Measurements from ENCODE around the gene ISM1. TPM values are rescaled to one million over a fixed set of nuclear protein-coding genes. Genes with fewer than 3 reads are reported as not detected.

ISM1 gene
- total RNA-seq (2014; rRNA removed; shearing (Covaris generic); ENCODE audit: low replicate concordance): not detected in 2 replicates

- Histone ChIP-seq H3K4me2 (ENCODE audit: low read depth, low read length, poor library complexity, severe bottlenecking) (no peak within 1 kb of the TSS), H3K9me2 (replicated peaks; ENCODE audit: insufficient read depth, low read length) (no peaks in the 10 kb centered on the region), H2AFZ (ENCODE audit: low read length) (no peak within 1 kb of the TSS), H3K4me3 (ENCODE audit: low read length) (no peak within 1 kb of the TSS), H3K27me3 (ENCODE audit: low read length) (no peaks in the 10 kb centered on the region), H3K4me1 (ENCODE audit: low read length) (no peaks in the 10 kb centered on the region), H4K20me1 (ENCODE audit: insufficient read depth, low read depth, low read length) (no peaks in the 10 kb centered on the region), H3K27ac (ENCODE audit: low read length) (no peak within 1 kb of the TSS), H3K9me3 (ENCODE audit: low read length) (no peaks in the 10 kb centered on the region; the same call in 1 of the 2 replicates), H3K79me2 (ENCODE audit: low read length) (no peaks in the 10 kb centered on the region), H3K9ac (ENCODE audit: low read length) (no peak within 1 kb of the TSS), H3K36me3 (ENCODE audit: insufficient read depth, low read length) (no peaks in the 10 kb centered on the region)
- no peak for DNase-seq
These were observed at the start of gene ISM1 for GRCh38 chr20:13220904-13221297. Gene ISM1 (plus strand): TSS chr20:13221274. CDS start chr20:13221777, 503 bp downstream.

DNA sequence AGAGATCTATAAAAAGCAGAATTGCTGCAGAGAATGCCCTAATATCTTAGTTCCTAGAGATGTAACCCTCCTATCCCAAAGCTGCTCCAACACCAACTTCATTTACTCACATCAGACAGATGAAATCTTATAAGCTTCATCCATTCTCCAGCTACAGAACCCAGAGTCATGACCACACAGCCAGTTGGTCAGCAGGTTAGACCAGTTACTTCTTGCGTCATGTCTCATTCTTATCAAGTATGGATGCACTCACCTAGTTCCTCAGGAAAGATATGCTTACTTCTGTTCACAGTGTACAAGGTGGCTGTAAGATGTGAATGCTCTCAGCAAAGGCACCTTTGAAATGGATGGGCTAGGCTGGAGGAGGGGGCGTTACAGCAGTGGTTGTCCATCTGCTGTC is 47.9 kb upstream of the ISM1 start:
- Histone ChIP-seq H3K4me2 (ENCODE audit: low read depth, low read length, poor library complexity, severe bottlenecking) (no peak overlapping the region), H3K27ac (ENCODE audit: low read length) (no peak overlapping the region), H3K9me2 (replicated peaks; ENCODE audit: insufficient read depth, low read length) (no peaks in the 10 kb centered on the region), H3K4me3 (ENCODE audit: low read length) (no peak overlapping the region), H3K27me3 (ENCODE audit: low read length) (no peaks in the 10 kb centered on the region), H3K9me3 (ENCODE audit: low read length) (no peaks in the 10 kb centered on the region; the same call in 1 of the 2 replicates), H3K36me3 (ENCODE audit: insufficient read depth, low read length) (no peaks in the 10 kb centered on the region), H2AFZ (ENCODE audit: low read length) (no peak overlapping the region), H3K9ac (ENCODE audit: low read length) (no peak overlapping the region), H3K79me2 (ENCODE audit: low read length) (no peaks in the 10 kb centered on the region), H4K20me1 (ENCODE audit: insufficient read depth, low read depth, low read length) (no peaks in the 10 kb centered on the region), H3K4me1 (ENCODE audit: low read length) (no peaks in the 10 kb centered on the region)
- no peak for DNase-seq

GRCh38 chr20:13174402-13174801 is 46.7 kb upstream of the ISM1 start:
- H3K9me2 ChIP-seq (replicated peaks; ENCODE audit: insufficient read depth, low read length): no peaks in the 10 kb centered on the region
- no peaks in the 10 kb centered on the region for H4K20me1 ChIP-seq (ENCODE audit: insufficient read depth, low read depth, low read length)
- H2AFZ ChIP-seq (ENCODE audit: low read length): no peak overlapping the region
- no peaks in the 10 kb centered on the region for H3K79me2 ChIP-seq (ENCODE audit: low read length)
- H3K4me2 ChIP-seq (ENCODE audit: low read depth, low read length, poor library complexity, severe bottlenecking): no peak overlapping the region
- H3K9ac ChIP-seq (ENCODE audit: low read length): no peak overlapping the region
- no peaks in the 10 kb centered on the region for H3K36me3 ChIP-seq (ENCODE audit: insufficient read depth, low read length)
- no peaks in the 10 kb centered on the region for H3K4me1 ChIP-seq (ENCODE audit: low read length)
- no peaks in the 10 kb centered on the region; the same call in 1 of the 2 replicates for H3K9me3 ChIP-seq (ENCODE audit: low read length)
- DNase-seq: peak; percentile 50
- no peak overlapping the region for H3K27ac ChIP-seq (ENCODE audit: low read length)
- H3K27me3 ChIP-seq (ENCODE audit: low read length): no peaks in the 10 kb centered on the region
- no peak overlapping the region for H3K4me3 ChIP-seq (ENCODE audit: low read length)

- no peaks in the 10 kb centered on the region for H3K9me2 ChIP-seq (replicated peaks; ENCODE audit: insufficient read depth, low read length)
- no peaks in the 10 kb centered on the region for H3K36me3 ChIP-seq (ENCODE audit: insufficient read depth, low read length)
- no peak overlapping the region for H3K9ac ChIP-seq (ENCODE audit: low read length)
- no peaks in the 10 kb centered on the region for H3K9me3 ChIP-seq (ENCODE audit: low read length)
- no peaks in the 10 kb centered on the region for H3K27me3 ChIP-seq (ENCODE audit: low read length)
- H3K79me2 ChIP-seq (ENCODE audit: low read length): no peaks in the 10 kb centered on the region
- no peaks in the 10 kb centered on the region for H3K4me1 ChIP-seq (ENCODE audit: low read length)
- DNase-seq: no peak
- H3K27ac ChIP-seq (ENCODE audit: low read length): no peak overlapping the region
- H4K20me1 ChIP-seq (ENCODE audit: insufficient read depth, low read depth, low read length): no peaks in the 10 kb centered on the region
- H3K4me2 ChIP-seq (ENCODE audit: low read depth, low read length, poor library complexity, severe bottlenecking): no peak overlapping the region
- H3K4me3 ChIP-seq (ENCODE audit: low read length): no peak overlapping the region
- no peak overlapping the region for H2AFZ ChIP-seq (ENCODE audit: low read length)
These were observed 39.8 kb upstream of the ISM1 start for GRCh38 chr20:13180986-13181889.

DNA sequence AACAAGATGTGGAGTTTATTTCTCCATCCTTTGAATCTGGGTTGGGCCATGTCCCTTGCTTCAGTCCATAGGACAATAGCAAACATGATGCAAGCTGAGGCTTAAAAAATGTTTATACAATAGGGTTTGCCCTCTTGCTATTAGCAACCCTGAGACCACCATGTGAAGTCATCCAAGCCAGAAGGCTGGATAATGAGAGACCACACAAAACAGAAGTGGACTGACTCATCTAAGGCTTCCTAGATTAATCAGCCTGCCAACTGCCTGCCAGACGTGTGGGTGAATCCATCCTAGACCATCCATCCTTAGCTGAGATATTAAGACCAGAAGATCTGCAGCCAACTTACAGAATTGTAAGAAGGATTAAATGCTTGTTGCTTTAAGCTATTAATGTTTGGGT is 38.1 kb upstream of the ISM1 start:
- Histone ChIP-seq H3K4me3 (ENCODE audit: low read length) (no peak overlapping the region), H3K9me3 (ENCODE audit: low read length) (peaks cover 6% of the 10 kb centered on the region; the same call in 1 of the 2 replicates), H2AFZ (ENCODE audit: low read length) (no peak overlapping the region), H3K4me1 (ENCODE audit: low read length) (no peaks in the 10 kb centered on the region), H4K20me1 (ENCODE audit: insufficient read depth, low read depth, low read length) (no peaks in the 10 kb centered on the region), H3K4me2 (ENCODE audit: low read depth, low read length, poor library complexity, severe bottlenecking) (no peak overlapping the region), H3K27me3 (ENCODE audit: low read length) (no peaks in the 10 kb centered on the region), H3K79me2 (ENCODE audit: low read length) (no peaks in the 10 kb centered on the region), H3K27ac (ENCODE audit: low read length) (no peak overlapping the region), H3K36me3 (ENCODE audit: insufficient read depth, low read length) (no peaks in the 10 kb centered on the region), H3K9me2 (replicated peaks; ENCODE audit: insufficient read depth, low read length) (no peaks in the 10 kb centered on the region), H3K9ac (ENCODE audit: low read length) (no peak overlapping the region)
- no peak for DNase-seq

DNA sequence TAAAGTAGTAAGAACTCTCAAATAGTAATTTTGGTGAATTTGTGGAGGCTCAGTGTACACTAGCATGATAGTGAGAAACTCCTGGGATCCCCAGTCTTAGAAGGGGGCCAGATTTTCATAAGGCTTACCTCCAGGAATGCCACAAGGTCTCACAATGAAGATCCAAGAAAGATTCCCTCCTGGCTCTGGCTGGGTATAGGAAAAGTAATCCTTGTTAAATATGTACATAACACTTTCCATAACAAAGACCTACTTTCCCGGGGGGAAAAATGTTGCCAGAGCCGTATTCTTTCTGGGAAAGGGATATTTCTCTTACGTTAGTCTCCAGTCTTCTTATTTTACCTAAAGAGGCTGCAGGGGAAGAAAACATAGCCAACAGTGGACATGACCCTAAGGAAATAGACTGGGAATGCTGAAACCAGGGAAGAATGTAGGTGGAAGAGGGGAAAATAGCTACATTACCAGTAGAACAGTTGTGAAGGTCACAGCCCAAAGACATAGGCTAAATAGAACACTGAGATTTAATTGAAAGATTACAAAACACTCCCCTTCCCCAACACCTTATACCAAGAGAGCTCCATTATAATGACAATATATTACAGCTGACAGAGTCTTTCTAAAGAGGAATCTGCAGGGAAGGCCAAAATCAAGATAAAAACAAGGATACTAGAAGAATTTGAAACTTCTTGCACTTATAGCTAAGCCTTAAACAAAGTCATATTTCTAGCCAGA is 34.9 kb upstream of the ISM1 start:
- Histone ChIP-seq H3K9ac (ENCODE audit: low read length) (no peak overlapping the region), H3K9me2 (replicated peaks; ENCODE audit: insufficient read depth, low read length) (no peaks in the 10 kb centered on the region), H3K27me3 (ENCODE audit: low read length) (no peaks in the 10 kb centered on the region), H3K36me3 (ENCODE audit: insufficient read depth, low read length) (no peaks in the 10 kb centered on the region), H4K20me1 (ENCODE audit: insufficient read depth, low read depth, low read length) (no peaks in the 10 kb centered on the region), H3K79me2 (ENCODE audit: low read length) (no peaks in the 10 kb centered on the region), H3K27ac (ENCODE audit: low read length) (no peak overlapping the region), H3K4me3 (ENCODE audit: low read length) (no peak overlapping the region), H3K4me1 (ENCODE audit: low read length) (no peaks in the 10 kb centered on the region), H3K9me3 (ENCODE audit: low read length) (peaks cover 6% of the 10 kb centered on the region; the same call in 1 of the 2 replicates), H2AFZ (ENCODE audit: low read length) (no peak overlapping the region), H3K4me2 (ENCODE audit: low read depth, low read length, poor library complexity, severe bottlenecking) (no peak overlapping the region)
- no peak for DNase-seq

DNA sequence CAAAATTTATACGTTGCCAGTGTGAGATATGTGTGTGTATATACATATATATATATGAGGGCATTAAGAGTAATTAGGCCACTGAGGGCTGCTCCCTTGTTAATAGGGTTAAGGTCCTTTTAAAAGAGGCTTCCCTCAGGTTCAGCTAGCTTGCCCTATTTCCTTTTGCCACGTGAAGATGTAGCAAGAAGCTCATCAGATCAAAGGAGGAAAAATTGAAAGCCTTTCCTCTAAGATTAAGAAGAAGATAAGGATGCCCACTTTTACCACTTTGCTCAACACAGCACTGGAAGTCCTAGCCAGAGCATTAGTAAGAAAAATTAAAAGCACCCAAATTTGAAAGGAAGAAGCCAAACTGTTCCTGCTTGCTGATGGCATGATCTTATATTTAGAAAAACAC is 33.2 kb upstream of the ISM1 start:
- no peaks in the 10 kb centered on the region for H3K4me1 ChIP-seq (ENCODE audit: low read length)

GRCh38 chr20:13199279-13199678 is 21.8 kb upstream of the ISM1 start:
- H3K36me3 ChIP-seq (ENCODE audit: insufficient read depth, low read length): no peaks in the 10 kb centered on the region
- H3K27me3 ChIP-seq (ENCODE audit: low read length): no peaks in the 10 kb centered on the region
- no peak overlapping the region for H3K4me2 ChIP-seq (ENCODE audit: low read depth, low read length, poor library complexity, severe bottlenecking)
- no peaks in the 10 kb centered on the region for H3K79me2 ChIP-seq (ENCODE audit: low read length)
- no peak overlapping the region for H3K4me3 ChIP-seq (ENCODE audit: low read length)
- H3K27ac ChIP-seq (ENCODE audit: low read length): no peak overlapping the region
- H3K9ac ChIP-seq (ENCODE audit: low read length): no peak overlapping the region
- H3K9me3 ChIP-seq (ENCODE audit: low read length): no peaks in the 10 kb centered on the region
- no peak for DNase-seq
- H3K4me1 ChIP-seq (ENCODE audit: low read length): no peaks in the 10 kb centered on the region
- no peaks in the 10 kb centered on the region for H4K20me1 ChIP-seq (ENCODE audit: insufficient read depth, low read depth, low read length)
- H2AFZ ChIP-seq (ENCODE audit: low read length): no peak overlapping the region
- H3K9me2 ChIP-seq (replicated peaks; ENCODE audit: insufficient read depth, low read length): no peaks in the 10 kb centered on the region

More for the DNA sequence above, 33.2 kb upstream of the ISM1 start:
- Histone ChIP-seq H4K20me1 (ENCODE audit: insufficient read depth, low read depth, low read length) (no peaks in the 10 kb centered on the region), H3K9ac (ENCODE audit: low read length) (no peak overlapping the region), H3K4me2 (ENCODE audit: low read depth, low read length, poor library complexity, severe bottlenecking) (no peak overlapping the region), H3K36me3 (ENCODE audit: insufficient read depth, low read length) (no peaks in the 10 kb centered on the region), H2AFZ (ENCODE audit: low read length) (no peak overlapping the region), H3K79me2 (ENCODE audit: low read length) (no peaks in the 10 kb centered on the region), H3K9me3 (ENCODE audit: low read length) (peaks cover 6% of the 10 kb centered on the region; the same call in 1 of the 2 replicates), H3K27me3 (ENCODE audit: low read length) (no peaks in the 10 kb centered on the region), H3K4me3 (ENCODE audit: low read length) (no peak overlapping the region), H3K9me2 (replicated peaks; ENCODE audit: insufficient read depth, low read length) (no peaks in the 10 kb centered on the region), H3K27ac (ENCODE audit: low read length) (no peak overlapping the region)
- no peak for DNase-seq

Data from Karpas-422 (cell line).